ENCODE results near the gene TRIM31.

GRCh38 chr6:30152910-30153610, 40.2 kb upstream of the TRIM31 start:
- TF ChIP-seq CTCF (IDR thresholded peaks at IDR 0.05; ENCODE audit: low read depth, low read length, poor library complexity, severe bottlenecking) (no peak), EZH2phosphoT487 (IDR thresholded peaks at IDR 0.05; ENCODE audit: borderline replicate concordance, low read length) (no peak)

Measured in DOHH2 (cell line).